GDM1 (cell line): Measurements from ENCODE around the gene GEMIN4.

Experiments used
- DNase-seq: peaks from one replicate; lab custom pipeline; 2025; lab: John Stamatoyannopoulos, UW

Gene GEMIN4

DNA sequence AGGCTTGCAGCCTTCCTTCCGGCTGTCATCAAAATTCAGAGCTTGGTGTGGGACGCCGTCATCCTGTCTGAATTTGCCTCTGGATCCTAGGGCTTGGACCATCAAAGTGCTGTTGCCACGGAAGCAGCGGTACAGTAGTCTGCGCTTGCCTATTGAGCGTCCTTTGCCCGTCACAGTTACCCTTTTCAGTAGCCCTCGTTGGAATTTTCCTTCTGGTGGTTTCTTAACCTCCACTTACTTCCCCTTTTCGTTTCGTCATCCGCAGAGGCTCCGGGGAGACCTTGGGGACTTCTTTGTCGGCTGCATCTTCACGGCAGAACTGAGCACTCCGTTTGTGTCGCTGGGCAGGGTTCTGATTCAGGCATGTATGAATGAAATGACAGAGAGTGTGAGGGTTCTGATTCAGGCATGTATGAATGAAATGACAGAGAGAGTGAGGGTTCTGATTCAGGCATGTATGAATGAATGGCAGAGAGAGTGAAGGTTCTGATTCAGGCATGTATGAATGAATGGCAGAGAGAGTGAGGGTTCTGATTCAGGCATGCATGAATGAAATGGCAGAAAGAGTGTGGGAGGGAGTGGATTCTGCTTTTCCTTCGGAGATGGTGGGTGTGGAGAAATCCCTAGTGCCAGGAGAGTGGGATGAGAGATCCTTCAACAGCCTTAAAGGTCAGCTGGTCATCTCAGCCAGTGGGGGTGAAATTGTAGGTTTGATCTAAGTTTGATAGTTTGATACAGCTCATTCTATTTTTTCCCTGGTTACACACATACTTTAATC lies 11.6 kb downstream of the GEMIN4 start:
- no peak for DNase-seq

DNA sequence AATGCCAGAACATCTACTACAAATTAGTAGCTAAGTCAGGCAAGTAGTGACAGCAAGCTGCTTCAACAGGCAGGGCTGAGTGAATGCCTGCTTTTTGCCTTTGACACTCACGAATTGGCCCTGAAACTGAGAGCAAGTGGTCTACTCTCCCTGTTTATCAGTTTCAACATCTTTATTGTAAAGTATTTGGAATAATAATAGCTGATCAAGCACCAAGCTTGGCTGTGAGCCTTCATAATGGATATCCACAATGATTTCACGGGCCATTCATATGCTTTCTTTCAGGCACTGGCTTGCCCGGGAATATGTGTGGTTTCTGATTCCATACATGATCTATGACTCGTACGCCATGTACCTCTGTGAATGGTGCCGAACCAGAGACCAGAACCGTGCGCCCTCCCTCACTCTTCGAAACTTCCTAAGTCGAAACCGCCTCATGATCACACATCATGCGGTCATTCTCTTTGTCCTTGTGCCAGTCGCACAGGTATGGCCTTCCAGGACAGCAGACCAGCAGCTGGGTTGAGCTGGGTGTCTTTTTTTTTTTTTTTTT lies 14.4 kb downstream of the GEMIN4 start:
- no peak for DNase-seq

DNA sequence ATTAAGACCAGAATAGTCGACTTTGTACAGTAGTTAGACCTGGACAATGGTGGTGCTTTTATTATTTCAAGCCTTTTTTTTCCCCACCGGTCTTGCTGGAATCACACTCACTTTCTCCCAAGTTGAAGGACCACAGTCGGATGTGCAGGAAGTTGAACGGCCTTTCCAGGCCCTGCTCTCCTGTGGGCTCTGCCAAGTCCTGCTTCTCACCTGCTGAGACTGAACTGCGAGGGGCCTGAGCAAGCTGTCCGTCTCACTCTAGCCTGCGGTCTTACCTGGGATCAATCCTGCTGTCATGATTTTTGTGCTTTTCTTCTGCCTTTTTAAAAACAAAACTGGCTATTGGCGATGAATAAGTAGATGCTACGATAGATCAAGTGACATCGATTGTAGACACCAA lies 18.3 kb downstream of the GEMIN4 start:
- no peak for DNase-seq

DNA sequence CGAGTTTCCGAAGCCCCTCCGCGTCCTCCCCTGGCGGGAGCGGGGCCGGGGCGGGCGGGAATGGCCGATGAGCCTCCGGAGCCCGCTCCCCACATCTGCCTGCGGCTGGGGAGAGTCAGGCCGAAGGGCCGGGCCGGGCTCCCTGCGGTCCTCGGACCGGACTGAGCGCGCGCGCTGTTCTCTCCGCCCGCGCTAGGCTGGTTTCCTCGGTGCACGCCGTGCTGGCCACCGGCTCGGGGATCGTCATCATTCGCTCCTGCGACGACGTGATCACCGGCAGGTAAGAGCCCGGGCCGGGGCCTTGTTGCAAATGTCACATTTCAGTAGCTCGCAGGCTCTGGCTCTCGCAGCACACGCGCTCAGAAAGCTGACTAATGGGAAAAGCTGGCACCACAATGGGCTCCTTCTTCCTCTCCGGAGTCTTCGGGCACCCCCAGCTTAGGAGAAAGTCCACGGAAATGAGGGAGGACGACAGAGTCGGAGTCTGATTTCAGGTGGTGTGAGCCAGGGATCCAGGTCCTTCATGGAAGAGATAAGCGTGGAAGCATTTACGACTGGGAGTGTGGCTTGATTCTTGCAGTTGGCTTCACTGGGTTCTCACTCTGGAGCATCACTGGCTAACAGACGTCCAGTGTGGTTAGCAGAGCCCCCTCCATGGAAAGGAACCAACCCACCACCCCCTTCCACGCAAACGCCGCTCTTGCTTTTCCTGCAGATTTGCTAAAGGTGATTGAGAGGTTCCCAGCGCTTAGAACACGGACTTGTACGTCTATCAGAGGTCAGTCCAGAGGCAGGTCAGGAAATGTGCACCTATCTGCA lies 19.0 kb downstream of the GEMIN4 start:
- DNase-seq = no peak

DNA sequence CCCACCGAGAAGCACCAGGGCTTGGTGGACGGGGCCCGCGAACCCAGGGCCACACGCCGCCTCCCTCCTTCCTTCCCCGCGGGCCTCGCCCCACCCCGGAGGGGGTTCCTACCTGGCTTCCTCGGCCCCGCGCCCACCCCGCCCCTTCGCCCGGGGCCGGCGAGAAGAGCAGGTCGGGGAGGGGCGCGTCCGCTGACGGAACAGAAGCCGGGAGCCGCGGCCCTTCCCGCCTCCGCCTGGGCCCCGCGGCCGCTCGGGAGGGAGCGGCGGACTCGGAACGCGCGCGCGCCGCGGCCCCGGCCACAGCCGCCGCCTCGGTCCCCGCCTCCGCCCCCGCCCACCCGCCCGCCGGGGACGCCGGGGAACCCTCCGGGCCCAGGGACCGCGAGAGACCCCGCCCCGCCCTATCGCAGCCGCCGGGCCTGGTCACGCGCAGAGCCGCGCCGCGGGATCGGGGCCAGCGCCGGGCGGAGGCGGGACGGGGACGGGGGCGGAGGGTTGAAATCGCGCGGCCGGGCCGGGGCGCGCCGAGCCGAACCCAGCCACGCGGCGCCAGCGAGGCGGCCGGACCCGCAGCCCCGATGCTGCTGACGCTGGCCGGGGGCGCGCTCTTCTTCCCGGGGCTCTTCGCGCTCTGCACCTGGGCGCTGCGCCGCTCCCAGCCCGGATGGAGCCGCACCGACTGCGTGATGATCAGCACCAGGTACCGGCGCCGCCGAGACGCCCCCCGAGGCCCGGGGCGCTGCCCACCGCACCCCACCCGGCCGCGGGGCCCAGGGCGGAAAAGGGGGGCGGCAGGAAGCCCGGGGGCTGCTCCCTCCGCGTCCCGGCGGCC lies 19.8 kb downstream of the GEMIN4 start, which contains the start of gene TLCD3A:
TSS of gene TLCD3A (plus strand) at position 530 of the 835 bp plus-strand sequence. CDS start at position 582, 52 bp downstream.
- no peak for DNase-seq

DNA sequence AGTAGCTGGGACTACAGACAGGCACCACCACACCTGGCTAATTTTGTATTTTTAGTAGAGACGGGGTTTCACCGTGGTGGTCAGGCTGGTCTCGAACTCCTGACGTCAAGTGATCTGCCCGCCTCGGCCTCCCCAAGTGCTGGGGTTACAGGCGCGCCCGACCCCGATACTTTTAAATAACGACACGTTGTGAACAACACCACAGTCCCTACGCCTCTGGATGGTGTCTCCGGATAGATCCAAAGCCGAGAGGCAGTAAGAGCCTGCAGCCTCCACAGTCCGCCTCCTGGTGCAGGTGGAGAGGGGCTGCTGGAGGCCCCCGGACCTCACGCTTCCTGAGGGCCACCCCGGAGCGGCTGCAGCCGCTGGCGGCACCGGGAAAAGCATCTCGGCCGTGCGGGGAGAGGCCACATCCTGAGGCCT lies 20.4 kb downstream of the GEMIN4 start:
- DNase-seq = no peak

DNA sequence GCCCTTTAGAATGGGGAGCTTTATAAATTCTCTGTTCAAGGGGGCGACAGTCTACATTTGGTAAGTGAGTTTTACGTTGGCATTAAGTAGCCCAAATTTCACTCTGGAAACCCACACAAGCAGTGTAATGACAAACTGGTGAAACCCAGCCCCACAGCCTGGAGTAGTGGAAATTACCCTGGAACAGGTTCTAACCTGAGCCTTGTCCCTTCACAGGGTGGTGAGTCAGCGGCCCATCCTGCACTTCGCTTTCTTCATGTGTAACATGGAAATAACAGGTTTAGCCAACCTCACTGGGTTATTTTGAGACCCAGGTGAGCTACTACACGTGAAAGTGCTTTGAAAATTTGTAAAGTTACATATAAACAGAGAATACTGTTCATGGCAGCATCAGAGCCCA lies 23.2 kb downstream of the GEMIN4 start:
- no peak for DNase-seq

DNA sequence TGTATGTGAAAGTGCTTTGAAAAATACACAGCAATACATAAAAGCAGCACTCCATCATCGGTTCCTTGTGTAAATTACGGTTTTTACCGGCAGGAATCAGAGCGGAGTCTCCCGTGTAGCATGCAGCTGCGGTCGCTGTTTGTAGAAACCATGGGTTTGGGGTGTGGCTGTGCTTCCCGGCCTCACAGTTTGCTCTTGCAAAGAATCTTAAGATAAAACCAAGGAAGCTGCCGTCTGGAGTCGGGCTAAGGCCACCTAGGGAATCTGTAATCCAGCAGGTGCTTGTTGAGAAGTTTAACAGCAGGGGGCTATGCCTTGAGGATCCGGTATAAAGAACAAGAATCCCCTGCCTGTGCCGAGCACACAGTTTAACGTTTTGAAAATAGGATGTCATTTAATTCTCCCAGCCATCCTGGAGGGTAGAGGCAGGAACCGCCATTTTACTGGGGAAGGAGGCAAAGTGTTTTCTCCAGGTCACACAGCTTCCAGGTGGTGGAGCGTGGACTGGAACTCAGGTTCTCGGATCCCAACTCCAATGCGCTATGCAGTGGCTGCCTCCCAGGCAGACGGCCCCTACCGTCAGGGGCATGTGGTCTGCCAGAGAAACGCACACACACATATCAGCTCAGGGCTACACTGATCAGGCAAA lies 25.7 kb downstream of the GEMIN4 start:
- DNase-seq = no peak

DNA sequence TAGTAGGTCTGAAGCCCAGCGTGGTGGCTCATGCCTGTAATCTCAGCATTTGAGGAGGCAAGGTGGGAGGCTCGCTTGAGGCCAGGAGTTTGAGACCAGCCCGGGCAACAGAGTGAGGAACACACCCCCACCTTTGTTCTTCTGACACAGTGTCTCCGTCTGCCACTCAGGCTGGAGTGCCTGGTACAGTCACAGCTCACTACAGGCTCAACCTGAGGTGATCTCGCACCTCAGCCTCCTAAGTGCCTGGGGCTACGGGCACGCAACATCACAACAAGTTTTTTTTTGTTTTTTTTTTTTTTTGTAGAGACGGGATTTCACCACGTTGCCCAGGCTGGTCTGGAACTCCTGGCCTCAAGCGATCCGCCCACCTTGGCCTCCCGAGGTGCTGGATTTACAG lies 26.3 kb downstream of the GEMIN4 start:
- no peak for DNase-seq

DNA sequence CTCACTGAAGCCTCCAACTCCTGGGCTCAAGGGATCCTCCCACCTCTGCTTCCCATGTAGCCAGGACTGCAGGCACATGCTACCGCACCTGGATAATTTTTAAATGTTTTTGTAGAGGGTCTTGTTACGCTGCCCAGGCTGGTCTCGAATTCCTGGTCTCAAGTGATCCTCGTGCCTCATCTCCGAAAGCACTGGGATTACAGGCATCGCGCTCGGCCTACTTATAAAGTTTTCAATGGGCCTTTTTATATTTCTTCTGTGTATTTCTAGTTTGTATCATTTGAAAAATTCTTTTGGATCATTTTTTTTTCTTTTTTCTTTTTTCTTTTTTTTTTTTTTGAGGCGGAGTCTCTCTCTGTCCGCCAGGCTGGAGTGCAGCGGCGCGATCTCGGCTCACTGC lies 27.0 kb downstream of the GEMIN4 start:
- DNase-seq = no peak

DNA sequence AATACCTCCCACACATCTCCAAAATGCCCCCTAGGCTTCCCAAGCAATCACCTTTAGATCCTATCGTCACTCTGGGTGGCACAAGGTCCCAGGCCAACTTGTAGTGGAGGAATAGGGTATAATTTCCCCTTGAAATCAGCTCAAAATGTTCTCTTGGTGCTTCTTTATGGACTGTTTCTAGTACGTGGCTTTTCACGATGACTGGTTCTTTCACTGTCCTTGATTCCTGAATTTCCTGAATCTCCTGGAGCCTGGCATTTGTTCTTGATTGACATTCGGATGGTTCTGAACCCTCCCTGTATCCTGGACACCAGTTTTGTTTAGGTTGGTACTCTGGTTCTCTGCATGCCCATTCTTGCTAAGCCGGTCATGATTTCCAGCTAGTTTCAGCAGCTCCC lies 30.5 kb downstream of the GEMIN4 start:
- no peak for DNase-seq

DNA sequence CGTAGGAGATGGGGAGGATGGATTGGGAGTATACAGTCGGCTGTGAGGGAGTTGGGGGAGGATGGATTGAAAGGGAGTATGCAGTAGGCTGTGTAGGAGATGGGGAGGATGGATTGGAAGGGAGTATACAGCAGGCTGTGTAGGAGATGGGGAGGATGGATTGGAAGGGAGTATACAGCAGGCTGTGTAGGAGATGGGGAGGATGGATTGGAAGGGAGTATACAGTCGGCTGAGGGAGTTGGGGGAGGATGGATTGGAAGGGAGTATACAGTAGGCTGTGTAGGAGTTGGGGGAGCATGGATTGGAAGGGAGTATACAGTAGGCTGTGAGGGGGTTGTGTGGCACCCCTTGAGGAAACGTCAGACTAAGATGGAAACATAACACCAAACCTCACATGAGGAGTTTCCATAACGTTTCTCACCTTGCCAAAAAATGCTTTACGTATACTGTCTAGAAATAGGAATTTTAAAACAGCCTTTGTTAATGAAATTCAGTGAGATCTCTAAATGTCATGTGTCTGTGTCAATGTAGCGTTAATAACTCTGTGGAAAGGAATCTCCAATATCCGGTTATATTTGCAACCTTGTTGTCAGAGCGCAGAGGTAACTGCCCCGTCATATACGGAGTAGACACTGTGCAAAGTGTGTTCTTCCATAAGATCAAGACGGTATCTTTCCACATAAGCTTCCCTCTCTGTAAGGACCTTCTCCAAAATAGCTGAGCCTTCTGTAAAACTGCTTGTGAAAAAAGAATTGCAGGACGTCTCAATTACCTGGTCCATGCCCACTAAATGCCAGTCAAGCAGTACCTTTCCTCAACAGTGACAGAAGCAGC lies 31.1 kb downstream of the GEMIN4 start:
- DNase-seq = no peak

DNA sequence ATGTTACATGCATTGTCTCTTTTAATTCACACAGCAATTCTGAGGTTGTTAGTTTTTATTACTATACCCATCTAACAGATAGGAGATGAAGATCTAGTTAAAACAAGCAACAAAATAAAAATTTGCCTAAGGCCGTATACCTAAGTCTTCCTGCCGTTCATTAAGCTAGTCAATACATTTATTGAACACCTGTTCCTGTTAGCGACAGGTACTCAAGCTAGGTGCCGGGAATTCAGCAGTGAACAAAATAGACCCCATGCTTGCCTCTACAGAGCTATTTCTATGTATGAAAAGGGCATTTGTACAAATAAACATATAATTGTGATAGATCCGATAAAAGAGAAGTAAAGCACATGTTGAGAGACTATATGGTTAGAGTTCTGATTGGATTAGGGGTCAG lies 34.0 kb downstream of the GEMIN4 start:
- no peak for DNase-seq

DNA sequence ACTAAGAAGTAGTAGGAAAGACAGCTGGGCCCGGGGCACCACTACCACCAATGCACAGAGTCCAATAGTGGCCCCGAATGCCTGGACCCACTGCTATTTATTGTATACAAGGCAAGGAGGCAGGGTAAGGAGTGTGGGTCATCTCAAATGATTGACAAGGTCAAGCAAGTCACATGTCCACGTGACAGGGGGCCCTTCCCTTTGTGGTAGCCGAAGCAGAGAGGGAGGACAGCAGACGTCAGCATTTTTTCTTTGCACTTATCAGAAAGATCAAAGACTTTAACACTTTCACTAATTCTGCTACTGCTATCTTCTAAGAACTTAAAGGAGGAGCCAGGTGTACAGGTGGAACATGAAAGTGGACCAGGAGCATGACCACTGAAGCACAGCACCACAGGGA lies 43.9 kb downstream of the GEMIN4 start:
- DNase-seq = no peak

DNA sequence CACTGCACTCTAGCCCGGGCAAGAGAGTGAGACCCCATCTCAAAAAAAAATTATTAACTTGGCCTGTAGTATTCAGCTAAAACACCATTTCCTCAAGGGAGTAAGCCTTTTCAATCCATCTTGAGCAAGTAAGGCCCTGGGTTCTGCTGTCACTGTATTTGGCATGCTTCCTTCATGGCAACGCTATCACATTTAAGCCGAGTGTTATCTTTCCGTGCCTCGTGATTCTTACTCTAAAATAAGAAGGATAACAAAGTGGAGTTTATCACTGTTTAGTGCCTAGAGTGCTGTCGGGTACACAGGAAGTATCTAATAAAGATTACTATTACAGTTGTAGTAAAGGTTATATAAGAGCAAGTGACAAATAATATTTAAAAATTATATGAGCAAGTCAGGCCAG lies 46.2 kb downstream of the GEMIN4 start:
- DNase-seq = no peak

DNA sequence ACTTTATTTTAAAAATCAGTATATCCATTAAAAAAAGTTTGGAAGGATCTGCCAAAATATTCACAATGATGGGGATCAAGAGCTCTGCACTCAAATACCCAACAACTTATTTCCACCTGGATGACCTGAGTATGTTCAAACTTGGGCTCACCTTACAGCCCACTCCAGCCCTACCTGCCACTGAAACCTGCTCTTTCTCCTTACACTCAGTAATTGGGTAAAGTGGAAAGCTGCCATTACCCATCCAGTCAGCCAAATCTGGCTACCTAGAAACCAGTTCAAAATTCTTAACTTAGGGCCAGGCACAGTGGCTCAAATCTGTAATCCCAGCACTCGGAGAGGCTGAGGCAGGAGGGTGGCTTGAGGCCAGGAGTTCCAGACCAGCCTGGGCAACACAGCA lies 47.1 kb downstream of the GEMIN4 start:
- no peak for DNase-seq

DNA sequence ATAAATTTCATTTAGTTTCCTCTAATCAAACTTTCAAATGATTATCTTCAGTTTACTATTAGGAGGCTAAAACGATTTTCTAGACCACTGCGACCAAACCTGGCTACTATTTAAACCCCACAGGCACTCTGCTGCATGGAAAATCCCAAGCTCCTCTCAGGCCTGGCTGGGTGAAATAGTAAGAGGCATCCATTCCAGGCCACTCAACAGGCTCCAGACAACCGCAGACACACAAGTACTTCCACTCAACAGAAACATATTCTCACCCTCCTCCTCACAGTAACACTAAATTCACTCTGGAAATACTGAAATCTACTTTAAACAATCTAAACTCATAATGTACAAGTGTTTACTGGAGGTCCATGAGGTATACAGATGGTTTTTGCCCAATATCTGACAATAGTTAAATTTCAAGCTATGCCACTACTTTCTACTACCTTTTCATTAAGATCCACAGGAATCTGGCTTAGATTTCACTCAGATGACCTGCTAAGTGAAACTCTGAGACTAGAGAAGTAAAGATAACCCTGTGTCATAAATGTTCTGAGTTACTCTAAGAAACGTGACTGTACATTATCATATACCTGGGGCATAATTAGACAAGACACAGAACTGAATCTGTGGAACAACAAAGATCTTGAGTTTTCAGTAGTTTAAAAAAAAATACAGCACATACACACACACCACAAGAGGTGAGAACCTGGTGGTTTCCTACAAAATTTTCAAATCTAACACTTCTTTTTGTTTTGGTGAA lies 47.8 kb downstream of the GEMIN4 start:
- DNase-seq = no peak

DNA sequence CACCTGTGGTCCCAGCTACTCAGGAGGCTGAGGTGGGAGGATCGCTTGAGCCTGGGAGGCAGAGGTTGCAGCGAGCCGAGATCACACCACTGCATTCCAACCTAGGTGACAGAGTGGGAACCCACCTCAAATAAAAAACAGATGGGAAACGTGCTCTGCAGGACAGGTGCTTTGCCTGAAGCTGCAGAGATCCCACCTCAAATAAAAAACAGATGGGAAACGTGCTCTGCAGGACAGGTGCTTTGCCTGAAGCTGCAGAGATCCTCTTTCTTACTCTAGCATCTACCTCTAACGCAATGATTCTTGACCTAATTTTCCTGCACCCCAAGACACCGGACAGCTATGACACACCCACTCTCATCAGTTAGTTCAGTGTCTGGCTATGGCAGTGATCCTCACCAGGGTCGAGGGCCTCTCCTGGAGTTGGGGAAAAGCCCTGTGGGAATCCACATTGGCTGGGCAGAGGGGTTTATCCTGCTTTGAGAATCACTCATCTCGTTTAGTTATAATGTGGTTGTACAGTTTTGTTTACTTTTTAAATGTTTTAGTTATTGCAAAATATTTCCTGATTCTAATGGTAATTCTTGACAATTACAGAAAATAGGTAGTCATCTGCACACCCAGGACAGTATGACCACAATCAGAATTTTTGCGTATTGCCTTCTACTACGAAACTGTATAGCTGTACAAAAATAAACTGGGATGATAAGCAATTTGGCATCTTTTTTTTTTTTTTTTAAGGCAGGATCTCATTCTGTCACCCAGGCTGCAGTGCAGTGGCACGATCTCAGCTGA lies 48.8 kb downstream of the GEMIN4 start:
- DNase-seq = no peak

DNA sequence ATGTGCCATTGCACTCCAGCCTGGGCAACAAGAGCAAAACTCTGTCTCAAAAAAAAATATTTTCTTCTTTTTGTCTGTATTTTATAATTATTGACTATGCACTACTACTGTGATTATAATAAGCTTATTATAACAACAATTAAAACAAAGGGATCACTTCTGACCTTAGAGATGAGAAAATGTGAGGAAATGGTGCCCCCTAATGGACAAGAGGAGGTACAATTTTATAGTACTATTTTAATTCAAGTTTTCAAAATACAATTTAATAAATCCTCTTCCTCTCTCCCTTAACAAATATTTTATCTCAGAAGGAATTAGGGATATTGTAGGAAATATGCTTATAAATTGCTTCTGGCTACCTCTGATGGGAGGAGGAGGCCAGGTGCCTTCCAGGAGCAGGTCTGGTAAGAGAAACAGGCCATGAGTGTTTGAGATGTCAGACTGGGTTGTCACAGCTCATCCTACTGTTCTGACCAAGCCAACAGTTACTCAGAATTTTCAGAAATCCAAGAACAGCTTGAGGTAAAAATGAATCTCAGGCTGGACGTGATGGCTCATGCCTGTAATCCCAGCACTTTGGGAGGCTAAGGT lies 51.5 kb downstream of the GEMIN4 start:
- no peak for DNase-seq
